AG04450 (cell line): ENCODE data around the gene NRTN. TPM values are rescaled to one million over a fixed set of nuclear protein-coding genes. Genes with fewer than 3 reads are reported as not detected.

Experiments used
- CTCF ChIA-PET: fragments of 300-600, 350-600 bp; formaldehyde crosslinking; extraction: SDS; loops from one replicate; lab custom pipeline; 2022; ENCODE audit warnings: antibody characterized with exemption, inconsistent platforms; lab: Charles Lee
- POLR2A ChIA-PET: fragments of 350-600 bp; formaldehyde crosslinking; extraction: SDS; loops from one replicate; lab custom pipeline; 2021; ENCODE audit warnings: antibody characterized with exemption, inconsistent platforms; lab: Yijun Ruan, JAX
- DNase-seq: peaks from one replicate; pipeline ENCODE4 v3.0.0-alpha.2; 2011; ENCODE audit warnings: low read depth, low spot score
- H3K27ac ChIP-seq: one replicate; pipeline ENCODE4 v1.5.1; 2012; ENCODE audit warnings: low read depth, low read length, control low read depth
- H3K27me3 ChIP-seq: one replicate; pipeline ENCODE4 v1.6.0; 2012; ENCODE audit warnings: low read length; ENCODE audit not compliant: control insufficient read depth, insufficient read depth
- H3K4me3 ChIP-seq: 2 replicates; pipeline ENCODE4 v1.5.1; 2011; ENCODE audit warnings: mild to moderate bottlenecking, low read depth, low read length, control low read depth
- H3K9me3 ChIP-seq: 2 replicates; pipeline ENCODE4 v1.5.1; 2012; ENCODE audit warnings: low read length; ENCODE audit not compliant: control insufficient read depth, insufficient read depth
- polyA plus RNA-seq: library from polyadenylated mRNA; depleted of rRNA; stranded (reverse); fragments of >200 nt; gene quantifications from 2 replicates; pipeline ENCODE4 v1.2.3, GENCODE V29; 2011; rRNA removed
- TF ChIP-seq, protein P1 (sequence below): IDR thresholded peaks from 2 replicates; pipeline ENCODE4 v1.5.1; 2011; ENCODE audit warnings: low read depth, low read length, control low read depth, inconsistent platforms

NRTN gene
- polyA plus RNA-seq, 1 experiment, result 0.24 TPM

DNA sequence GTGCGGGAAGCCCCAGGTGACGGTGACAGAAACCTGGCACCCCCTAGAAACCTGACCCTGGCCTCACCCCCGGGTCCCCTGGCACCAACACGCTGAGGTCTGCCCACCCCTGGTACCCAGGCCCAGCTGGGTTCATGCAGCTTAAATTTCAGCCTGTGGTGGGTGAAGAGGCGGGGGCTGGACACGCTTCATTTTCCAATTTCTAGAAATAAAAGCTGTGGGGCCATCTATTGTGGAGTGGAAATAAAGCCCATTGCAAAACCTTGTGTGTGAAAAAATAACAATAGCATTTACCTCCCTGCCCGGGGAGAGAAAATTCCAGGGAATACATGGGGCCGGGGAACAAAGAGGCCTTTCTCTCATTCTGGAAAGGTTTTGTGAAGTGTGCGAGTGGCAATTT lies 73.0 kb downstream of the NRTN start:
- ChIA-PET POLR2A (no interaction called here), CTCF (interaction anchor here (0.7 to 3.9 kb wide), 2 partner anchors 49 to 74 kb away, joined by 3 to 20 read pairs; no protein-coding TSS in a partner anchor)
- peaks cover 3% of the 10 kb centered on the region; the same call in 1 of the 2 replicates for H3K9me3 ChIP-seq
- H3K27ac ChIP-seq, result no peak overlapping the region
- H3K4me3 ChIP-seq, result no peak overlapping the region
- DNase-seq, result no peak
- TF ChIP-seq, protein P1, sequence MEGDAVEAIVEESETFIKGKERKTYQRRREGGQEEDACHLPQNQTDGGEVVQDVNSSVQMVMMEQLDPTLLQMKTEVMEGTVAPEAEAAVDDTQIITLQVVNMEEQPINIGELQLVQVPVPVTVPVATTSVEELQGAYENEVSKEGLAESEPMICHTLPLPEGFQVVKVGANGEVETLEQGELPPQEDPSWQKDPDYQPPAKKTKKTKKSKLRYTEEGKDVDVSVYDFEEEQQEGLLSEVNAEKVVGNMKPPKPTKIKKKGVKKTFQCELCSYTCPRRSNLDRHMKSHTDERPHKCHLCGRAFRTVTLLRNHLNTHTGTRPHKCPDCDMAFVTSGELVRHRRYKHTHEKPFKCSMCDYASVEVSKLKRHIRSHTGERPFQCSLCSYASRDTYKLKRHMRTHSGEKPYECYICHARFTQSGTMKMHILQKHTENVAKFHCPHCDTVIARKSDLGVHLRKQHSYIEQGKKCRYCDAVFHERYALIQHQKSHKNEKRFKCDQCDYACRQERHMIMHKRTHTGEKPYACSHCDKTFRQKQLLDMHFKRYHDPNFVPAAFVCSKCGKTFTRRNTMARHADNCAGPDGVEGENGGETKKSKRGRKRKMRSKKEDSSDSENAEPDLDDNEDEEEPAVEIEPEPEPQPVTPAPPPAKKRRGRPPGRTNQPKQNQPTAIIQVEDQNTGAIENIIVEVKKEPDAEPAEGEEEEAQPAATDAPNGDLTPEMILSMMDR, result no peak
- peaks cover 6% of the 10 kb centered on the region for H3K27me3 ChIP-seq

Other genes starting within 250 kb of the NRTN start
- gene TINCR, start 237.1 kb upstream of the NRTN start, polyA plus RNA-seq, result 0.04 TPM in 1 of 2 replicates, not detected in the other
- 17.4 and 24.4 TPM in 2 replicates for gene SAFB2, start 182.3 kb upstream of the NRTN start, polyA plus RNA-seq
- 28.0 and 34.0 TPM in 2 replicates for gene SAFB, start 182.0 kb upstream of the NRTN start, polyA plus RNA-seq
- 25.2 and 39.3 TPM in 2 replicates for gene MICOS13, start 124.6 kb upstream of the NRTN start, polyA plus RNA-seq
- gene HSD11B1L, start 124.0 kb upstream of the NRTN start, polyA plus RNA-seq, result 4.9 and 7.0 TPM in 2 replicates
- 478 and 743 TPM in 2 replicates for gene RPL36, start 114.8 kb upstream of the NRTN start, polyA plus RNA-seq
- gene LONP1, start 84.9 kb upstream of the NRTN start, polyA plus RNA-seq, result 37.8 and 48.6 TPM in 2 replicates
- not detected in 2 replicates for gene CATSPERD, start 84.4 kb upstream of the NRTN start, polyA plus RNA-seq
- gene PRR22, start 20.3 kb upstream of the NRTN start, polyA plus RNA-seq, result 0.16 and 0.17 TPM in 2 replicates
- 7.8 and 8.0 TPM in 2 replicates for gene DUS3L, start 13.9 kb upstream of the NRTN start, polyA plus RNA-seq
- not detected in 2 replicates for gene FUT6, start 34.6 kb downstream of the NRTN start, polyA plus RNA-seq
- gene FUT3, start 46.4 kb downstream of the NRTN start, polyA plus RNA-seq, result not detected in 2 replicates
- gene FUT5, start 65.5 kb downstream of the NRTN start, polyA plus RNA-seq, result not detected in 2 replicates
- gene NDUFA11, start 98.7 kb downstream of the NRTN start, polyA plus RNA-seq, result 168 and 272 TPM in 2 replicates
- 2.5 and 2.6 TPM in 2 replicates for gene VMAC, start 99.8 kb downstream of the NRTN start, polyA plus RNA-seq
- 2.7 and 2.8 TPM in 2 replicates for gene CAPS, start 109.2 kb downstream of the NRTN start, polyA plus RNA-seq
- gene RANBP3, start 173.1 kb downstream of the NRTN start, polyA plus RNA-seq, result 62.6 and 81.9 TPM in 2 replicates